Globus pallidus (tissue), 1 donor: ENCODE results near the gene IRGQ.
"Not testable (repeated sequence)": the region's sequence is repeated elsewhere in the genome, so short reads cannot be mapped to it uniquely, and the experiment has no call there.

Experiments
- DNase-seq: peaks from one replicate; pipeline ENCODE4 v3.0.0-alpha.2; 2015; ENCODE audit warnings: low spot score

The IRGQ gene

DNA sequence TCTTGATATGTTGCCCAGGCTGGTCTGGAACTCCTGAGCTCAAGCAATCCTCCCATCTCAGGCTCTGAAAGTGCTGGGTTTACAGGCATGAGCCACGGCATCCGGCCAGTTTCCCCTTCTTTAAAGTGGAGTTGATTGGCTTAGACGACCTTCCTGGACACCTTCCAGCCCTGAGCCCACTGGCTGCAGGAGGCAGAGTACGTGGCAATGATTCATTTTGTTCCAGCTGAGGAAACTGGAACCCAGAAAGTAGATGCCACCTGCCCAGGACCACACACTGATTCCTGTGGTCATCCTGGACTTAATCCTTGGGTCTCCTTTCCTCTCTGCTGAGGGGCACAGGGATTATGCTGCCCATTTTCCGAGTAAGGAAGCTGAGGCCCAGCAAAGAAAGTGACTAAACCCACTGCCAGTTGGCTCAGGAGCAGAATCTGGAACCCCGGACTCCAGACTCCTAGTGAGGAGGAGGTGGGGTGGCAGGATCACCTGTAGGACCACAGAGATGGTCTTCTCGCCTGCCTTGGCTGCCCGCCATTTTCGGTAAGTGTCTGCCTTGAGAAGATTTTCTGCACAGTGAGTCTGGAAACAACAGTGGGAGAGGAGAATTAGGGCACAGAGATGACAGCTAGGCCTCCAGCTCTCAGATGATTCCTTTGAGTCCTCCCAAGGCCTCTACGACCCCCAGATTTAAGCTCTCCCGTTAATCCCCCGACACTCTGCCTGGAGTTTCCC, 21.3 kb downstream of the IRGQ start:
- no peak for DNase-seq

DNA sequence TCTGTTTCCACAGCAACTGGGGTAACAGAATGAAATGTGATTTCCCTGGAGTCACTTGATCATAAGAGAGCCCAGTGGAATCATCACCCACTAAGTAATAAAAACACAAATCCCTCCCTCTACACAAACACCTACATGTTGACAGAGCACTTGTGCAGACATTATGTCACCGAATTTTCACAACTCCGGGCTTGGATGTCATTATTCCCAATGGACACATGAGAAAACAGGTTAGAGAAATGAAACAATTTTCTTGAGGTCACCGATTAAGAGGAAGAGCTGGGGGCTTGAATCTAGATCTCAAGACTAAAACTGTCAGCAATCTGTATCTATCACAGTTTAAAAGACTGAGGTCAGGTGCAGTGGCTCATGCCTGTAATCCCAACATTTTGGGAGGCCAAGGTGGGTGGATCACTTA, 23.8 kb downstream of the IRGQ start:
- DNase-seq = no peak

DNA sequence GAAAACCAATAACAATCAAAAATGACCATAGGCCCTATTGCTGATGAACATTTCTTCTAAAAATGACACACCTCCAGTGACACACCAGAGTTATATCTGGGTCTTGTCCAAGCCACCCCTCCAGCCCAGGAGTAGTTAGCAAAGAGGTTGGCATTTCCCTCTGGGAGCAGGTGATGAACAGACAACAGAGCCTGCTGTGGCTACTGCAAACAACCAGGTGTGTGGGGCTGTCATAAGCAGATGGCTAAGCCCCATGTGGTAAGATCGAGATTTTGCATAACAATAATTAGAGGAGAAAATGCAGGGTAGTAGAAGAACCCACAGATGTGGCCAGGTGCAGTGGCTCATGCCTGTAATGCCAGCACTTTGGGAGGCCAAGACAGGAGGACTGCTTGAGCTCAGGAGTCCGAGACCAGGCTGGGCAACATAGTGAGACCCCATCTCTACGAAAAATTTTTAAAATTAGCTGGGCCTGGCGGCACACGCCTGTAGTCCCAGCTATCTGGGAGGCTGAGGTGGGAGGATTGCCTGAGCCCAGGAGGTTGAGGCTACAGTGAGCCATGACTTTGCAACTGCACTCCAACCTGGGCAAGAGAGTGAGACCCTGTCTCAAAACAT, 25.7 kb downstream of the IRGQ start:
- no peak for DNase-seq

DNA sequence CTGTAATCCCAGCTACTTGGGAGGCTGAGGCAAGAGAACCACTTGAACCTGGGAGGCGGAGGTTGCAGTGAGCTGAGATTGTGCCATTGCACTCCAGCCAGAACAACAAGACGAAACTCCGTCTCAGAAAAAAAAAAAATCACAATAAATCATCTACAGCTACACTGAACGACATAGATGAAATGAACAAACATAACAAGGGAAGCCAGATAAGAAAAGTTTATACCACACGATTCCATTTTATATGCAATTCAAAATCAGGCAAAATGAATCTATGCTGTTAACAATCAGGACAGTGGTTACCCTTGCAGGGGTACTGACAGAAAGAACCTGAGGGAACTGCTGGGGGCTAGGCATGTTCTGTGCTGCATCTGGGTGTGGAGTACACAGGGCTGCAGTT, 26.3 kb downstream of the IRGQ start:
- no peak for DNase-seq

DNA sequence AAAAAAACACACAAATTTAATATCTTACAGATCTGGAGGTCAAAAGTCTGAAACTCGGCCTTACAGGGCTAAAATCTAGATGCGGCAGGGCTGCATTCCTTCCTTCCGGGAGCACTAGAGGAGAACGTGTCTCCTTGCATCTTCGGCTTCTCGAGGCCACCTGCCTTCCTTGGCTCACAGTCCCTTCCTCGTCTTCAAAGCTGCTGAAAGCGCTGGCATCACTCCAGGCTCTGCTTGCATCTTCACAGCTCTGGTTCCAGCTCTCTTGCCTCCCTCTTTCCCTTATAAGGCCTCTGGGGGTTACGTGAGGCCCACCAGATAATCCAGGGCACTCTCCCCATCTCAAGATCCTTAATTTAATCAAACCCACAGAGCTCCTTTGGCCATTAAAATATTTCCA, 31.1 kb downstream of the IRGQ start:
- no peak for DNase-seq

DNA sequence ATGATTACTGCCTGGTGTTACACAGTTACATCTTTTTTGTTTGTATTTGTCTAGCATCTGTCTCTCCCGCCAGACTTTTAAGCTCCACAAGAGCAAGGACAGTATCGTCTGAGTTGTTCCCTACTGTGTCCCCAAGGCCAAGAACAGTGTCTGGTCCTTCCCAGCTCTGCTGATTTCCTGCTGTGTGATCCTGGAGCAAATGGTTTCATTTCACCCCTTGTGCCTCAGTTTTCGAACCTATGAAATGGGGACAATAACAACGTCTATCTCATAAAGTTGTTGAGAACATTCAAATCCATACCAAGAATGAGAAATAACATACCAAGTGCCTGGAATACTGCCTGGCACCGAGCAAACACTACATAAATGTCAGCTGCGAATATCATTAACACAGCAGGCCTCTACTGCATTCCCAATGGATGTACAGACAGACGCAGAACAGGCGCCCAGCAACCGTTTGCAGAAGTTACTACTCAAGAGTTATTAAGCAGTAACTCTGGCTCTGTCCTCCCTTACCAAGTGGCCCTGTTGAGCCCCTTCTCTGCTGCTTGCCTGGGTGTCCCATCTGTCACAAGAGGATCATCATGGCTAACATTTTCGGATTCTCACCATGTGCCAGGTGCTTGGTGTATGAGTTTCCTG, 32.0 kb downstream of the IRGQ start:
- no peak for DNase-seq

DNA sequence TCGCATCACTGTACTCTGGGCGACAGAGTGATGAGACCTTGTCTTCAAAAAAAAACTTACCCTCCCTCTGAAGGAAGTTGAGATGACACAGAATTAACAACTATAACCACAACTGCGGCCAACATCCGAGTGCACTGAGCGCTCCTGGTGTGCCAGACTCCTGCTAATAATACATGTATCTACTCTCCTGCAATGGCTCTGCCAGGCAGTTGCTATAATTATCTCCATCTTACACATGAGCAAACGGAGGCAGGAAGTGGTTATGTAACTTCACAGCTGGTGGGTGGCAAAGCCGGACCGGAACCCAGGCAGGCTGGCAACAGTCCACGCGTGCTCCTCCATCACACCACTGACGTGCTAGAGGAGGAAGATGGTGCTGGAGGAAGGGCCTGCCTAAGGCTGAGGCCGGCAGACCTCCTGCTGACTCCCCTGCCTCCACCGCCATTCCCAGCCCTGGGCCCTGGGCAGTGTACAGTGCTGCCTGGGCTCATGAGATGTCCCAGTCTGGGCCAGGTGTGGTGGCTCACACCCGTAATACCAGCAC, 33.2 kb downstream of the IRGQ start:
- peak; percentile 56 for DNase-seq

DNA sequence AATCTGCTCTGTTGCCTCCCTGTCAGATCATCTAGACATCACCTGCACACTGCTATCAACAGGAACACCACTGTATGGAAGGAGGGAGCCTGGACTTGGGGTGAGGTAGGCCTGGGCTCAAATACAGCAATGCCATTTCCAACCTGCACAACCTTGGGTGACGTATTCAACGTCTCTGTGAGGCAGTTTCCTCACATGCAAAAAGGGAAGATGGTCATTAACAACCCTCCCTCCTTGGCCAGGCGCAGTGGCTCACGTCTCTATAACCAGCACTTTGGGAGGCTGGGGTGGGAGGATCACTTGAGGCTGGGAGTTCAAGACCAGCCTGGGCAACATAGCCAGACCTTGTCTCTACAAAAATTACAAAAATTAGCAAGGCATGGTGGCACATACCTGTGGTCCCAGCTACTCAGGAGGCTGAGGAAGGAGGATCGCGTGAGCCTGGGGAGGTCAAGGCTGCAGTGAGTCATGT, 33.7 kb downstream of the IRGQ start:
- no peak for DNase-seq

DNA sequence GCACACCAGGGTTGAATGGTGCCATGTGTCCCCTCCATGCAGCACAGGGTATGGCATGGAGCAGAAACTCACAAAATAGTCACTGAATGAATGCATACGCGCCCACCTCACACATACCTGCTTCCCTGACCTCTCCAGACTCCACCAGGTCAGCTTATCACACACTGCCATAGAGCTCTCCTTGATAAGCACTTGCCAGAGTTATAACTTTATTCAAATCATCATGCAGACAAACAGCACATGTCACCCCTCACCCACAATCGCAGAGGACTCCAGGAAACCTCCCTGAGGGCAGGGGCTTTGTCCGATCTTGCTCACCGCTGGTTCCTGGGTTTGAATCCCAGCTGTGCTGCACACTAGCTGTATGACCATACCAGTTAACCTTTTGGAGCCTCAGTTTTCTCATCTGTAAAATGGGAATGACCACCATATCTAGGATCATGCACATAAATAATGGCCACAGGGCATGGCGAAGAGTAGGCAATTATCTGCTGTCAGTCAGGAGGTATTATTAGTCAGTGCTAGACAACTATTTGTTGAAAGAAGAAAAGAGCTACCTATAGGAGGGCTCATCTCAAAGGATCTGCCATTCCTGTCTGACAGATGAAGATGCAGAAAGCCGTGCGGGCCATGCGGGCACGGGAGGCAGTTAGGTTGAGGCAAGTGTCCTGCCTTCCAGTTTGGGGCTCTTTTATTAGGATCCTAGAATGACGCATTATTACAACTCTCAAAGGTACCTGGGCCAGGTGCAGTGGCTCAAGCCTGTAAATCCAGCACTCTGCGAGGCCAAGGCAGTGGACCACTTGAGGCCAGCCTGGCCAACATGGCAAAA, 34.6 kb downstream of the IRGQ start:
- DNase-seq = no peak

DNA sequence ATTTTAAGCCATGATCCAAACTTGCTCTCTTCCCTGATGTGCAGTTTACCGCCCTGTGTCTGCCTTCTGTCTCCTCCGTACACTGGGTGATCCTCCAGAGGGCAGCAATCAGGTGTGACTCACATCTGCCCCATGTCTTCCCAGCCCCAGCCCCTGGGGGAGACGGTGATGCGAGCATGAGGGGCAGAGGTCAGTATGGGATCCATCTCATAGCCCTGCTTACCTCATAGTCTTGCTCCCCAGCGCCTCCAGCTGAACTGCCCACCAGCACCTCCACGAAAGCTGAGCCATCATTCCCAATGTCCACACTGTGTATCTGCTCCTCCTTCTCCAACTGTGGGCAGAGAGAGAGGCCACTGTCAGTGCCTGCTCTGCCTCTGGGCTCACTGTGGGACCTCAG, 35.2 kb downstream of the IRGQ start:
- DNase-seq = no peak

DNA sequence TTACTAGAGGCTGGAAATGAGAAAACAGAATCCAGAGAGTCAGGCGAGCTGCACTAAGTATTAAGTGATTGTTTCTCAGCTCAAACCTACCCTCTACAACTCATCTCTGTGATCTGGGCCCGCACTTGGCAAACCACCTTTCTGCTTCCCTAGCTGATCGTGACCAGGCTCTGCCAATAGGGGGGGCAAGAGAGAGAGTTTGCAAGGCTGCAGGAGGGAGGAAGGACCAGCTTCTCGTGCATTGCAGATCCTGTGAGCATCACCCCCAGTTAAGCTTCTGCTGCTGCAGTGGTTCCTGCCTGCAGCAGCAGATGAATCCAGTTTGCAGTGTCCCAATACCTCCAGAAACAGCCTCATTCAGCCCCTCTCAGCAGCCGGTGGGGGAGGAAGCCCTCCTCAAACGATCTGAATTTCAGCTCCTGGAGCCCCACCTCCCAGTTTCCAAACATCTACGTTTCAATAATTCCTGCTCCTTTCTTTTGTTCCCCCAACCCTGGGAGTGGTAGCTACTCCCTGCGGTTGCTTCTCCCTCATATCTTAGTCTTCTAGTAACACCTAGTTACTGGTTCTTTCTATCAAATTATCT, 40.7 kb downstream of the IRGQ start:
- DNase-seq = peak; percentile 77

DNA sequence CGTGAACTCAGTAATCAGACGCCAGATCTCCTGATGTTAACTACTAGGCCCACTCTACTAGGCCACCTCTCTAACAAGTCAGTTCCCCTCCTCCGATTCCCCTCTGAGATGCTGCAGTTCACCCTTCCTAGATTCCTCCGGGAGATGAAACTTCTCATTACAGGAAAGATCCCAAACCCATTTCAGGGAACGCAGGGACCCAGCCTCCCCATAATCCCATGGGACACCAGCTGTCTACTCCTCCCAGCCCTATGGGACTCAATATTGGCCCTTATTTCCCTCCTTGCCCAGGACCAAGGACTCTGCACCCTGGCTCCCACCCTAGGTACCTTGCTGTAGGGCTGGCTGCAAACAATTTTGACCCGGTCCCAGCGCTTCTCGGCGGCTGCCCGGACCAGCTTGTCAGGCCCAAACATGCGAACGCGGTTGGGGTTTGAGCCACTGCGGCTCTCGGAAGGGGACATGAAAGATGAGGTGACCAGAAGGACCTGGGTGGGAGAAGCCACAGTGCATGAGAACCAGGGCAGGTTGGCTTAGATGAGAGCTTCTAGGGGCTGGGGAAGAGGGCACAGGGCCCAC, 41.5 kb downstream of the IRGQ start:
- DNase-seq = no peak

DNA sequence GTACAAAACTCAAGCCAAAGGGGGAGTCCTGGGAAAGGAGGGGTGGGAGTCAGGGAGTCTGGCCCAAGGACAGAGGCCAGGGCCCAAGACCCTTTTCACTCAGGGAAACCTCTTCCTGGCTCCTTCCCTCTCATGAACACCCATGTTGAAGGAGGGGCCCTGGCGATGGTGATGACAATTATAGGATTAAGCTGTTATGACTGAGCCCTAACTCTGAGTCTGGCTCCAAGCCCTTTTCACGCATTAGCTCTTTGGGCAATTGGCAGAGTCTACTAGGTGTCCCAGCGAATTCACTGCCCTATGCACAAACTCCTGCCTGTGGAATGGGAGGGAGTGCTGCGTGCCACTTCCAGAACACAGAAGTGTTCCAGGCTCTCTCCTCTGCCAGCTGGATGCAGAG, 42.3 kb downstream of the IRGQ start:
- DNase-seq = no peak

DNA sequence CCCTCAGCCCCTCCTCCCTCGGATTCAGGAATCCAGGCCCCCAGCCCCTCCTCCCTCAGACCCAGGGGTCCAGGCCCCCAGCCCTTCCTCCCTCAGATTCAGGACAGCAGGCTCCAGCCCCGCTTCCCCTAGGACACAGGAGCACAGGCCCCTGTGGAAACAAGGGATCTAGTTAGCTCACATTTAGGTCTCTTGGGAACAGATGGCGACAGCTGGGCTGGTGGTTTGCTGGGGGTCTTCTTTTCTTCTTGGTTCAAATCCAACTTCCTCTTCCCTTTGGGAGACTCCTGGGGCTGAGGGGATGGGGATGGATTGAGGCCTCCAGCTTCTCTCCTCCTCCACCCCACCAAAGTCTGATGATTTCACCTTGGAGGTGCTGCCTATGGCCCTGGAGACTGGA, 43.3 kb downstream of the IRGQ start:
- no peak for DNase-seq

DNA sequence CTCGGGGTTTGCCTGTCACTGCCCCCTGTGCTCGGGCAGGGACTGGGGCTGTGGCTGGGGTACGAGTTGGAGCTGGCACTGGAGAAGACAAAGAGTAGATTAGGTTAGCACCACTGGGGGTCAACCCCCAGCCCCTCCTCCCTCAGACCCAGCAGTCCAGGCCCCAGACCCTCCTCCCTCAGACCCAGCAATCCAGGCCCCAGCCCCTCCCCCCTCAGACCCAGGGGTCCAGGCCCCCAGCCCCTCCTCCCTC, 43.8 kb downstream of the IRGQ start:
- DNase-seq = no peak

DNA sequence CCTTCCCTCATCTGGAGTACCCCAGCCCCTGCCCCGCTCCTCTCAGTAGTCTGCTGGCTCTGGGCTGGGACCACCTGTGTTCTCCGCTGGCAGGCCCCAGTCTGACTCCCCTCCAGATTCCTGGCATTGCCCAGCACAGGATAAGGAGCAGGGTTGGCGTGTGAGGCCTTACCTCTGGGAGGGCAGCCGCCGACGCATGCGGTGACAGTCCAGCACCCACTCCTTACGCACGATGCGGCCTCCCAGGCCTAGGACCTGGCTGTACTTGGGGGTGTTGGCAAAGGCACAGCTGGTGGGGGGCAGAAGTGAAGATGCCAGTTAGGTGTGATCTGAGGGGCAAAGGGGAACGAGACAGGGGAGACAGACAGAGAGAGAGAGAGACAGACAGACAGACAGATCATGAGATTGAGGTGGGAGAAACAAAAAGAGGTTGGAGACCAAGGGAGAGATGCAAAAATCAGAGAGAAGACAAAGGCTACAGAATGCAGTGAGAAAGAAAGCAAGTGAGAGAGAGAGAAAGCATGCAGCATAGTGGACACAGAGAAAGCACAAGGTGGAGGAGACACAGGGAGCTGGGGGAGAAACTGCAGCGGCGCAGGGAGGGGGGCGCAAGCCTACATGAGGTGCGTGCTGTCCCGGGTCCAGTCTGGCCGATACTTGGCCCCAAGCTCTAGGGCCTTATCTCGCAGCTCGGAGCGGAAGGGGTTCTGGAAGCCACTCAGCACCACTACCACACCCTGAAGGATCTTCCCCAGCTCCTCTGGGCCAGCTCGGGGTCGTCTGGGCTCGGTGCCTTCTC, 44.3 kb downstream of the IRGQ start:
- DNase-seq = no peak

DNA sequence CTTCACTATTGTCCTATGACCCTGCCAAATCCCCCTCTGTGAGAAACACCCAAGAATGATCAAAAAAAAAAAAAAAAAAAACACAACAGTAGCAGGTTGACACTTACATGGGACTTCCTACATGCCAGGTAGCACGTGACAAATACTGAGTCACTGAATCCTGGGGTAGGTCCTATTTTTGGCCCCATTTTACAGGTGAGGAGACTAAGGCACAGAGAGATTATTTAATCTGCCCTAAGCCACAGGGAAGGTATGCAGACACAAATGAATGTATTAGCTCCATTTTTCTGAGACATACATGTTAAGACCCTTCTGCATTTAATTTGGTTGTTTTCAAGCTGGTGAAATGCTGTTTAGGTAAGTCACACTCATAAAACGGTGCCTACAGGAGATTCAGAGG, 47.2 kb downstream of the IRGQ start:
- DNase-seq = no peak

DNA sequence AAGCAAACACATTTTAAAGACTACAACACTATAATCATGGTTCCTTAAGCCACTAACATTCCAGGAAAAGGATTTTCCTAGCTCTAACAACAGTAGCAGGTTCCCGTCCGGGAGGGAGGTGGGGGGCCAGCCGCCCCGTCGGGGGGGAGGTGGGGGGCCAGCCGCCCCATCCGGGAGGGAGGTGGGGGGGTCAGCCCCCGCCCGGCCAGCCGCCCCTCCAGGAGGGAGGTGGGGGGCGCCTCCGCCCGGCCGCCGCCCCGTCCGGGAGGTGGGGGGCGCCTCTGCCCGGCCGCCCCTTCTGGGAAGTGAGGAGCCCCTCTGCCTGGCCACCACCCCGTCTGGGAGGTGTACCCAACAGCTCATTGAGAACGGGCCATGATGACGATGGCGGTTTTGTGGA, 48.0 kb downstream of the IRGQ start:
- DNase-seq = not testable (repeated sequence)

DNA sequence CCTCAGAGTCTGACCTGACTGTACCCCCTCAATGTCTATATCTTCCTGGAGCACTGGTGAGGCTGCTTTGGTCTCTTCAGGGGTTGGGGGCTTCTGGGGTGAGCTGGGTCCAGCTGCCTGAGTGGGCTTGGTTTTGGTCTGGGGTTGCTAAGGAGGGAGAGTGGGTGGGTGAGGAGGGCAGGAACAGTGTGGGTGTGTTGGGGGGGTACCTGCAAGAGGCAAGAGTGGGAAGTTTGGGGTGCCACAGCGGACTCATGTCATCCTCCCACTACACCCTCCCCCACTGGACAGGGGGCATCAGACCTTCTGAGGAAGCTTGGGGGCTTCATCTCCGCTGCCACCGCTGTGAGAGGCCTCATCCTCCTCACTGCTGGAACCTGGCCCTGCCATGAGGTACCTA, 49.4 kb downstream of the IRGQ start:
- DNase-seq = no peak

DNA sequence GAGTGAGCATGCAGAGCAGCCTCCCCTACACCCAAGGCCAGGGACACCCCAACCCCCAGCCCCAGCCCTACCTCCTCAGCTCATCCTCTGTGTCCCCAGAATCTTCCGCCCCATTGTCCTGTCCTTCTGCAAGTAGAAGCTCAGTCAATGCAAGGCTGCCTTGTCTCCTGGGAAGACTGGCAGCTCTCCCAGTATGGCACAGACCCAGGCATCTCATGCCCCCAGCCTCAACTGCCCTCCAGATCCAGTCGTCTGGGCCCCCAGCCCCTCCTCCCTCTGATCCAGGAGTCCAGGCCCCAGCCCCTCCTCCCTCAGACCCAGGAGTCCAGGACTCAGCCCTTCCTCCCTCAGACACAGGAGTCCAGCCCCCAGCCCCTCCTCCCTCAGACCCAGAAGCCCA, 50.0 kb downstream of the IRGQ start:
- DNase-seq = no peak

DNA sequence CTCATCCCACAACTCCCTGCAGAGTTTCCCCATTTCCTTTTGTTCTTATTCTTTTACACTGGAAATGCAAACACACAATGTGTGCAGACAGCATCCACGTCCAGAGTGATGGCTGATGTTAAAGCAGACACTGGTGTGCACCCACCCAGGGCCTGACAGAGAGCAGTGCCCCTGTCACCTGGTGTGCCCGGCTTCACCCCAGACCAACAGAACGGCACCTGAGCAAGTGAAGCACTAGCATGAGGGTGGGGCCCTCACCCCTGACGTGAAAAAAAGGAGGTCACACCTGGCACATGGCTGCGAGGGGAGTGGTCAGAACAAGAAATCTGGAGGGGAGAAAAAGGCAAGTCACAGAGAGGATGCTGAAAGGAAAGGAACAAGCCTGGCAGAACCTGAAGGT, 50.7 kb downstream of the IRGQ start:
- DNase-seq = no peak
